Measurements from ENCODE around the gene CTNNA3.

GRCh38 chr10:67140641-67141040 is 555.4 kb downstream of the CTNNA3 start:
- TF ChIP-seq, protein P1, sequence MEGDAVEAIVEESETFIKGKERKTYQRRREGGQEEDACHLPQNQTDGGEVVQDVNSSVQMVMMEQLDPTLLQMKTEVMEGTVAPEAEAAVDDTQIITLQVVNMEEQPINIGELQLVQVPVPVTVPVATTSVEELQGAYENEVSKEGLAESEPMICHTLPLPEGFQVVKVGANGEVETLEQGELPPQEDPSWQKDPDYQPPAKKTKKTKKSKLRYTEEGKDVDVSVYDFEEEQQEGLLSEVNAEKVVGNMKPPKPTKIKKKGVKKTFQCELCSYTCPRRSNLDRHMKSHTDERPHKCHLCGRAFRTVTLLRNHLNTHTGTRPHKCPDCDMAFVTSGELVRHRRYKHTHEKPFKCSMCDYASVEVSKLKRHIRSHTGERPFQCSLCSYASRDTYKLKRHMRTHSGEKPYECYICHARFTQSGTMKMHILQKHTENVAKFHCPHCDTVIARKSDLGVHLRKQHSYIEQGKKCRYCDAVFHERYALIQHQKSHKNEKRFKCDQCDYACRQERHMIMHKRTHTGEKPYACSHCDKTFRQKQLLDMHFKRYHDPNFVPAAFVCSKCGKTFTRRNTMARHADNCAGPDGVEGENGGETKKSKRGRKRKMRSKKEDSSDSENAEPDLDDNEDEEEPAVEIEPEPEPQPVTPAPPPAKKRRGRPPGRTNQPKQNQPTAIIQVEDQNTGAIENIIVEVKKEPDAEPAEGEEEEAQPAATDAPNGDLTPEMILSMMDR (IDR thresholded peaks at IDR 0.05; ENCODE audit: extremely low read depth in 1 of 2, insufficient read depth in 1 of 2, low read depth in 1 of 2, low read length in 2 of 2) = no peak
- TF ChIP-seq EZH2 (IDR thresholded peaks at IDR 0.05; ENCODE audit: borderline replicate concordance, low read depth, low read length, severe bottlenecking) = no peak
- TF ChIP-seq POLR2A (IDR thresholded peaks at IDR 0.05; ENCODE audit: low read depth, low read length) = no peak
- TF ChIP-seq MYC (IDR thresholded peaks at IDR 0.05; ENCODE audit: low read depth, low read length) = no peak
- no peak for TF ChIP-seq POLR2AphosphoS5 (IDR thresholded peaks at IDR 0.05; ENCODE audit: insufficient read depth, low read depth, low read length)
- TF ChIP-seq JUN (IDR thresholded peaks at IDR 0.05; ENCODE audit: borderline replicate concordance, insufficient read depth, insufficient read length, low read depth) = no peak
- TF ChIP-seq MAX (IDR thresholded peaks at IDR 0.05; ENCODE audit: insufficient read depth, insufficient read length) = no peak
- no peak for TF ChIP-seq FOS (IDR thresholded peaks at IDR 0.05; ENCODE audit: borderline replicate concordance, insufficient read depth, low read length)
